Measurements from ENCODE around the gene HKDC1.

GRCh38 chr10:69261184-69261583, 41.1 kb downstream of the HKDC1 start:
- TF ChIP-seq JUND (IDR thresholded peaks at IDR 0.05) (no peak), SRF (IDR thresholded peaks at IDR 0.05; ENCODE audit: low read depth) (no peak), POLR2A (IDR thresholded peaks at IDR 0.05; ENCODE audit: borderline replicate concordance, extremely low read depth, insufficient read depth, insufficient read length) (no peak), CTCF (IDR thresholded peaks at IDR 0.05 in 2 of 3, conservative IDR thresholded peaks at IDR 0.05 in 1 of 3; ENCODE audit: borderline replicate concordance in 1 of 3, insufficient read depth in 1 of 3, low read depth in 2 of 3, low read length in 2 of 3) (no peak), EZH2 (IDR thresholded peaks at IDR 0.05) (no peak)
